HEK293 (cell line): ENCODE results near the gene ARCN1.

Experiments used
- CTCF ChIA-PET: fragments of 350-600 bp; formaldehyde crosslinking; extraction: SDS; loops from one replicate; lab custom pipeline; 2021; ENCODE audit warnings: antibody characterized with exemption; lab: Yijun Ruan, JAX
- POLR2A ChIA-PET: fragments of 300-600 bp; formaldehyde crosslinking; extraction: SDS; loops from one replicate; lab custom pipeline; 2020; ENCODE audit warnings: antibody characterized with exemption, inconsistent platforms; lab: Yijun Ruan, JAX
- H3K27ac ChIP-seq: fragments of 200-500 bp; sonication (Bioruptor generic); 2 replicates; pipeline ENCODE4 v1.5.1; 2014; ENCODE audit warnings: low read depth, low read length, control low read depth, inconsistent platforms; ENCODE audit errors: extremely low read depth
- H3K36me3 ChIP-seq, 2 experiments: fragments of 200-500 bp in 1 of 2; sonication (Bioruptor generic) in 1 of 2; 1 replicate in 1 of 2; 2 replicates in 1 of 2; pipeline ENCODE4 v1.5.1; 2014 to 2017; ENCODE audit warnings: inconsistent platforms in 2 of 2, low read length in 2 of 2; ENCODE audit not compliant: control insufficient read depth in 2 of 2, insufficient read depth in 1 of 2
- H3K4me1 ChIP-seq: fragments of 200-500 bp; sonication (Bioruptor generic); 2 replicates; pipeline ENCODE4 v1.5.1; 2014; ENCODE audit warnings: mild to moderate bottlenecking, low read length, inconsistent platforms; ENCODE audit not compliant: control insufficient read depth, insufficient read depth
- H3K4me3 ChIP-seq: 2 replicates; pipeline ENCODE4 v1.5.1; 2011; ENCODE audit warnings: low read depth, mild to moderate bottlenecking, control low read depth, low read length, moderate library complexity
- H3K9me3 ChIP-seq: fragments of 200-500 bp; sonication (Bioruptor generic); 2 replicates; pipeline ENCODE4 v1.5.1; 2014; ENCODE audit warnings: low read depth, low read length, inconsistent platforms; ENCODE audit not compliant: control insufficient read depth, insufficient read depth
- ATF2 ChIP-seq: fragments of 450-650 bp; formaldehyde crosslinking; IDR thresholded peaks from 2 replicates; pipeline ENCODE4 v1.5.1; 2016; ENCODE audit warnings: missing biosample characterization, missing genetic modification characterization, low read depth
- BCL11A ChIP-seq: fragments of 450-650 bp; formaldehyde crosslinking; IDR thresholded peaks from 2 replicates; pipeline ENCODE4 v1.5.1; 2016; ENCODE audit warnings: low read depth, missing biosample characterization, missing genetic modification characterization
- KLF10 ChIP-seq: fragments of 450-650 bp; IDR thresholded peaks from 2 replicates; pipeline ENCODE4 v1.5.1; 2018; ENCODE audit warnings: missing biosample characterization, mild to moderate bottlenecking, missing genetic modification characterization
- MZF1 ChIP-seq: fragments of 450-650 bp; formaldehyde crosslinking; IDR thresholded peaks from 2 replicates; pipeline ENCODE4 v1.5.1; 2017; ENCODE audit warnings: missing biosample characterization, missing genetic modification characterization, borderline replicate concordance
- PRDM1 ChIP-seq: fragments of 450-650 bp; formaldehyde crosslinking; IDR thresholded peaks from 2 replicates; pipeline ENCODE4; 2016; ENCODE audit warnings: missing biosample characterization, missing genetic modification characterization
- PRDM10 ChIP-seq: fragments of 450-650 bp; formaldehyde crosslinking; IDR thresholded peaks from 2 replicates; pipeline ENCODE4 v1.5.1; 2016; ENCODE audit warnings: missing biosample characterization, missing genetic modification characterization
- SALL2 ChIP-seq: fragments of 450-650 bp; formaldehyde crosslinking; IDR thresholded peaks from 2 replicates; pipeline ENCODE4 v1.5.0; 2017; ENCODE audit warnings: missing biosample characterization, mild to moderate bottlenecking, missing genetic modification characterization, borderline replicate concordance
- SCRT2 ChIP-seq: fragments of 450-650 bp; formaldehyde crosslinking; IDR thresholded peaks from 2 replicates; pipeline ENCODE4 v1.5.1; 2016; ENCODE audit warnings: missing biosample characterization, missing genetic modification characterization
- WT1 ChIP-seq: fragments of 450-650 bp; formaldehyde crosslinking; IDR thresholded peaks from 2 replicates; pipeline ENCODE4 v1.5.1; 2016; ENCODE audit warnings: missing biosample characterization, missing genetic modification characterization
- YY2 ChIP-seq: fragments of 450-650 bp; formaldehyde crosslinking; IDR thresholded peaks from 2 replicates; pipeline ENCODE4 v1.5.1; 2016; ENCODE audit warnings: missing biosample characterization, missing genetic modification characterization
- ZNF133 ChIP-seq: fragments of 450-650 bp; formaldehyde crosslinking; IDR thresholded peaks from 2 replicates; pipeline ENCODE4 v1.5.1; 2016; ENCODE audit warnings: missing biosample characterization, missing genetic modification characterization
- ZNF324 ChIP-seq: fragments of 450-650 bp; formaldehyde crosslinking; IDR thresholded peaks from 2 replicates; pipeline ENCODE4 v1.5.1; 2016; ENCODE audit warnings: missing biosample characterization, missing genetic modification characterization
- ZNF391 ChIP-seq: fragments of 450-650 bp; formaldehyde crosslinking; IDR thresholded peaks from 2 replicates; pipeline ENCODE4 v1.5.1; 2016; ENCODE audit warnings: low read depth, missing biosample characterization, missing genetic modification characterization, borderline replicate concordance
- ZNF398 ChIP-seq: fragments of 450-650 bp; formaldehyde crosslinking; IDR thresholded peaks from 2 replicates; pipeline ENCODE4 v1.5.1; 2017; ENCODE audit warnings: missing biosample characterization, missing genetic modification characterization
- ZNF473 ChIP-seq: fragments of 450-650 bp; formaldehyde crosslinking; IDR thresholded peaks from 2 replicates; pipeline ENCODE4 v1.5.1; 2017; ENCODE audit warnings: missing biosample characterization, missing genetic modification characterization
- ZNF510 ChIP-seq: fragments of 450-650 bp; formaldehyde crosslinking; IDR thresholded peaks from 2 replicates; pipeline ENCODE4 v1.5.1; 2018; ENCODE audit warnings: mild to moderate bottlenecking, missing genetic modification characterization, missing biosample characterization; ENCODE audit not compliant: insufficient replicate concordance
- ZNF664 ChIP-seq: fragments of 450-650 bp; formaldehyde crosslinking; IDR thresholded peaks from 2 replicates; pipeline ENCODE4 v1.5.1; 2016; ENCODE audit warnings: missing biosample characterization, missing genetic modification characterization
- TF ChIP-seq, protein P1 (sequence below): fragments of 450-650 bp; formaldehyde crosslinking; IDR thresholded peaks from 2 replicates; pipeline ENCODE4 v1.5.1; 2017; ENCODE audit warnings: missing biosample characterization, mild to moderate bottlenecking, missing genetic modification characterization, moderate library complexity
- TF ChIP-seq, protein P2 (sequence below): fragments of 450-650 bp; formaldehyde crosslinking; IDR thresholded peaks from 2 replicates; pipeline ENCODE4 v1.5.1; 2016; ENCODE audit warnings: missing biosample characterization, missing genetic modification characterization
- TF ChIP-seq, protein P3 (sequence below): fragments of 450-650 bp; formaldehyde crosslinking; conservative IDR thresholded peaks from 2 replicates; pipeline ENCODE4 v1.5.1; 2016; ENCODE audit warnings: low read depth, missing biosample characterization, missing genetic modification characterization

ARCN1 gene

DNA sequence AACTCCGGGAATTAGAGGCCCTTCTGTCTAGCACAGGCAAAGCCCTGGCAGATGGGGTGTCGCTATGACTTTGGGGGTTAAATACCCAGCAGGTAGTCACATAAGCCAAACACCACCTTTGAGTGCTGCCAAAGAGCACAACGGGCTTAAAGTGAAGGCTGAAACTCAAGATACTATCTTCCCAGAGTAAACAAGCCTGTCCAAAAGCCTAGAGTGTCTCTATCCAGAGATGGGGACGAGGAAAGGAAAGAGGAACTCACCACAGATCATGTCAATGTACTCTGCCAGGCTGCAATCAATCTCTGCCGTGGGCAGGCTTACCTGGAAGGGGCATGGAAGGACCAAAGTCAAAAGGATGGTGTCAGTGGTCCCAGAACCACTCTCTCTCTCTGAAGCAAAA is 26.7 kb upstream of the ARCN1 start (continued):
- TF ChIP-seq ATF2 (tag by site-specific recombination): no peak
- no peak for TF ChIP-seq ZNF133 (tag by site-specific recombination)
- TF ChIP-seq, protein P1, sequence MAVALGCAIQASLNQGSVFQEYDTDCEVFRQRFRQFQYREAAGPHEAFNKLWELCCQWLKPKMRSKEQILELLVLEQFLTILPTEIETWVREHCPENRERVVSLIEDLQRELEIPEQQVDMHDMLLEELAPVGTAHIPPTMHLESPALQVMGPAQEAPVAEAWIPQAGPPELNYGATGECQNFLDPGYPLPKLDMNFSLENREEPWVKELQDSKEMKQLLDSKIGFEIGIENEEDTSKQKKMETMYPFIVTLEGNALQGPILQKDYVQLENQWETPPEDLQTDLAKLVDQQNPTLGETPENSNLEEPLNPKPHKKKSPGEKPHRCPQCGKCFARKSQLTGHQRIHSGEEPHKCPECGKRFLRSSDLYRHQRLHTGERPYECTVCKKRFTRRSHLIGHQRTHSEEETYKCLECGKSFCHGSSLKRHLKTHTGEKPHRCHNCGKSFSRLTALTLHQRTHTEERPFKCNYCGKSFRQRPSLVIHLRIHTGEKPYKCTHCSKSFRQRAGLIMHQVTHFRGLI (tag by site-specific recombination): no peak
- TF ChIP-seq ZNF664 (tag by site-specific recombination): no peak
- no peak for TF ChIP-seq BCL11A

DNA sequence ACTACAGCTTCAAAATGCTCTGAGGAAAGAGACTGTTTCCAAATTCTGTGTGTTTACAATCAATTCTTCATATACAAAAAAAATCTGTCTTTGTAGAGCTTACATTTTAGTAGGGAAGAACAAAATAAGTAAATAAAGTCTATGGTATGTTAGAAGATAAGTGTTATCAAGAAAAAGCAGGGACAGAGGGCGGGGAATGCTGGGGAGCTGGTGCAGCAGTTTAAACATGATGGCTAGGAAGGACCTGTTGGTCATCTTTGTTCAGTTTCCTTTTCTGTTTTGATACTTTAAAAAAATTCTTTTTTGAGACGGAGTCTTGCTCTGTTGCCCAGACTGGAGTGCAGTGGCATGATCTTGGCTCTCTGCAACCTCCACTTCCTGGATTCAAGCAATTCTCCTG is 25.1 kb upstream of the ARCN1 start:
- peaks cover 3 to 57% of the 10 kb centered on the region in 2 experiments; a peak in 2 of 3 replicates for H3K36me3 ChIP-seq
- CTCF ChIA-PET: interaction anchor here (0.7 kb wide), 1 partner anchor 349 kb away, joined by 3 read pairs; no protein-coding TSS in a partner anchor
- no peak for TF ChIP-seq SALL2
- TF ChIP-seq SCRT2: 0 out of 2 replicates have a peak, but pooled peaks have one; percentile 11
- TF ChIP-seq WT1: no peak
- TF ChIP-seq, protein P2, sequence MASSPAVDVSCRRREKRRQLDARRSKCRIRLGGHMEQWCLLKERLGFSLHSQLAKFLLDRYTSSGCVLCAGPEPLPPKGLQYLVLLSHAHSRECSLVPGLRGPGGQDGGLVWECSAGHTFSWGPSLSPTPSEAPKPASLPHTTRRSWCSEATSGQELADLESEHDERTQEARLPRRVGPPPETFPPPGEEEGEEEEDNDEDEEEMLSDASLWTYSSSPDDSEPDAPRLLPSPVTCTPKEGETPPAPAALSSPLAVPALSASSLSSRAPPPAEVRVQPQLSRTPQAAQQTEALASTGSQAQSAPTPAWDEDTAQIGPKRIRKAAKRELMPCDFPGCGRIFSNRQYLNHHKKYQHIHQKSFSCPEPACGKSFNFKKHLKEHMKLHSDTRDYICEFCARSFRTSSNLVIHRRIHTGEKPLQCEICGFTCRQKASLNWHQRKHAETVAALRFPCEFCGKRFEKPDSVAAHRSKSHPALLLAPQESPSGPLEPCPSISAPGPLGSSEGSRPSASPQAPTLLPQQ (tag by site-specific recombination): no peak
- no peak for TF ChIP-seq PRDM10 (tag by site-specific recombination)
- H3K4me3 ChIP-seq: no peak overlapping the region
- H3K9me3 ChIP-seq: no peaks in the 10 kb centered on the region
- H3K4me1 ChIP-seq: no peaks in the 10 kb centered on the region
- POLR2A ChIA-PET: interaction anchor here (0.7 to 1.0 kb wide), 2 partner anchors 56 to 246 kb away, joined by 3 to 5 read pairs; no protein-coding TSS in a partner anchor
- no peak overlapping the region for H3K27ac ChIP-seq

- H3K4me3 ChIP-seq: no peak overlapping the region
- H3K9me3 ChIP-seq: no peaks in the 10 kb centered on the region
- no peak overlapping the region for H3K27ac ChIP-seq
- H3K4me1 ChIP-seq: no peaks in the 10 kb centered on the region
- peaks cover 6 to 56% of the 10 kb centered on the region in 2 experiments; a peak in 2 of 3 replicates for H3K36me3 ChIP-seq
- ChIA-PET CTCF (no interaction called here), POLR2A (no interaction called here)
- TF ChIP-seq KLF10 (tag by site-specific recombination) (no peak), ZNF473 (no peak), ZNF398 (no peak), ZNF510 (tag by site-specific recombination) (no peak), YY2 (tag by site-specific recombination) (no peak), ZNF324 (no peak), PRDM1 (no peak), MZF1 (tag by site-specific recombination) (no peak), ZNF391 (no peak)
- TF ChIP-seq, protein P3, sequence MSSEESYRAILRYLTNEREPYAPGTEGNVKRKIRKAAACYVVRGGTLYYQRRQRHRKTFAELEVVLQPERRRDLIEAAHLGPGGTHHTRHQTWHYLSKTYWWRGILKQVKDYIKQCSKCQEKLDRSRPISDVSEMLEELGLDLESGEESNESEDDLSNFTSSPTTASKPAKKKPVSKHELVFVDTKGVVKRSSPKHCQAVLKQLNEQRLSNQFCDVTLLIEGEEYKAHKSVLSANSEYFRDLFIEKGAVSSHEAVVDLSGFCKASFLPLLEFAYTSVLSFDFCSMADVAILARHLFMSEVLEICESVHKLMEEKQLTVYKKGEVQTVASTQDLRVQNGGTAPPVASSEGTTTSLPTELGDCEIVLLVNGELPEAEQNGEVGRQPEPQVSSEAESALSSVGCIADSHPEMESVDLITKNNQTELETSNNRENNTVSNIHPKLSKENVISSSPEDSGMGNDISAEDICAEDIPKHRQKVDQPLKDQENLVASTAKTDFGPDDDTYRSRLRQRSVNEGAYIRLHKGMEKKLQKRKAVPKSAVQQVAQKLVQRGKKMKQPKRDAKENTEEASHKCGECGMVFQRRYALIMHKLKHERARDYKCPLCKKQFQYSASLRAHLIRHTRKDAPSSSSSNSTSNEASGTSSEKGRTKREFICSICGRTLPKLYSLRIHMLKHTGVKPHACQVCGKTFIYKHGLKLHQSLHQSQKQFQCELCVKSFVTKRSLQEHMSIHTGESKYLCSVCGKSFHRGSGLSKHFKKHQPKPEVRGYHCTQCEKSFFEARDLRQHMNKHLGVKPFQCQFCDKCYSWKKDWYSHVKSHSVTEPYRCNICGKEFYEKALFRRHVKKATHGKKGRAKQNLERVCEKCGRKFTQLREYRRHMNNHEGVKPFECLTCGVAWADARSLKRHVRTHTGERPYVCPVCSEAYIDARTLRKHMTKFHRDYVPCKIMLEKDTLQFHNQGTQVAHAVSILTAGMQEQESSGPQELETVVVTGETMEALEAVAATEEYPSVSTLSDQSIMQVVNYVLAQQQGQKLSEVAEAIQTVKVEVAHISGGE: no peak
Measured at GRCh38 chr11:118552341-118552740, 19.9 kb upstream of the ARCN1 start.
